Stimulated activated CD4-positive, alpha-beta T cell treated with anti-CD3 and anti-CD28 coated beads, Interleukin-4, amount 100 ng/mL, for 48 hours (primary cell): ENCODE measurements around the gene RGS6.
A peak's percentile ranks its signal among the peaks of the same experiment; 100 is the strongest.
"Not testable (repeated sequence)": the region's sequence is repeated elsewhere in the genome, so short reads cannot be mapped to it uniquely, and the experiment has no call there.

Source experiments
- DNase-seq, 2 donors: peaks; one replicate each; pipeline ENCODE4 v3.0.0-alpha.2; 2020; ENCODE audit warnings: low read depth in 2 of 2

RGS6 gene

GRCh38 chr14:71932229-71932981 is at the start of gene RGS6:
Gene RGS6, plus strand, starts transcription at chr14:71932429.
- peak in 1 of 2 donors; percentile 21 for DNase-seq

- no peak for DNase-seq
Observed at GRCh38 chr14:71883094-71883493, 49.1 kb upstream of the RGS6 start.

- no peak for DNase-seq
Observed at GRCh38 chr14:71885301-71885700, 46.9 kb upstream of the RGS6 start.

GRCh38 chr14:71887802-71888201 is 44.4 kb upstream of the RGS6 start:
- DNase-seq: not testable (repeated sequence)

- no peak for DNase-seq
Observed at GRCh38 chr14:71890541-71890940, 41.7 kb upstream of the RGS6 start.

GRCh38 chr14:71891185-71891584 is 41.0 kb upstream of the RGS6 start:
- no peak for DNase-seq

- DNase-seq: no peak
Observed at GRCh38 chr14:71891970-71892369, 40.3 kb upstream of the RGS6 start.

- no peak for DNase-seq
Observed at GRCh38 chr14:71905031-71905430, 27.2 kb upstream of the RGS6 start.

- DNase-seq: no peak
Observed at GRCh38 chr14:71905860-71906259, 26.4 kb upstream of the RGS6 start.

- no peak for DNase-seq
Observed at GRCh38 chr14:71907793-71908515, 24.3 kb upstream of the RGS6 start.

- DNase-seq: no peak
Observed at GRCh38 chr14:71911669-71912068, 20.6 kb upstream of the RGS6 start.

- DNase-seq: no peak
Observed at GRCh38 chr14:71913342-71913741, 18.9 kb upstream of the RGS6 start.

GRCh38 chr14:71918955-71919354 is 13.3 kb upstream of the RGS6 start:
- no peak for DNase-seq

- no peak for DNase-seq
Observed at GRCh38 chr14:71923513-71923912, 8.7 kb upstream of the RGS6 start.

GRCh38 chr14:71931492-71932228 is 569 bp upstream of the RGS6 start:
- DNase-seq: no peak

GRCh38 chr14:71933001-71933587 is 865 bp downstream of the RGS6 start:
- DNase-seq: peak in 1 of 2 donors; percentile 2

GRCh38 chr14:71938273-71938672 is 6.0 kb downstream of the RGS6 start:
- DNase-seq: not testable (repeated sequence)

GRCh38 chr14:71939344-71939743 is 7.1 kb downstream of the RGS6 start:
- not testable (repeated sequence) for DNase-seq

GRCh38 chr14:71940500-71940899 is 8.3 kb downstream of the RGS6 start:
- DNase-seq: not testable (repeated sequence)

- DNase-seq: not testable (repeated sequence)
Observed at GRCh38 chr14:71941616-71942015, 9.4 kb downstream of the RGS6 start.

GRCh38 chr14:71942904-71943694 is 10.9 kb downstream of the RGS6 start:
- no peak for DNase-seq
